ENCODE results near the gene PRR18.

Gene PRR18

GRCh38 chr6:166333172-166333995 is 25.2 kb upstream of the PRR18 start:
- no peak for DNase-seq (ENCODE audit: low spot score)

- no peak for DNase-seq (ENCODE audit: low spot score)
Measured at GRCh38 chr6:166331503-166332415, 23.6 kb upstream of the PRR18 start.

DNA sequence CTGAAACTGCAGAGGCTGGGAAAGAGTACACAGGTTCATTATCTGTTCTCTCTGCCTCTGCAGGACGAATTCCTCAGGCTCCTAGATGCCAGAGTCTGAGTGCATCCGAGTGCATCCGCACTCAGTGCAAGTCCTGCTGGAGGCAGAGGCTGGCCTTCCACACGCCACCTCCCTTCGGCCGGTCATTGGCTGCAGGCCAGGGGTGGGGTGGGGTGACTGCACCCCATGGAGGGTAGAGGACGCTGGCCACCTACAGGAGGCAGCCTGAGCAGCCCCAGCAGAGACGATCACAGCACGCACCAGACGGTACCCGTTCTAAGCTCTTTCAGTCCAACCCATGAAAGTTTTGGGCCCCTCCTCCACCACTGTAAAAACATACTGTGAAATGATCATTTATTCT is 22.4 kb upstream of the PRR18 start:
- peak; percentile 79 for DNase-seq (ENCODE audit: low spot score)

- DNase-seq (ENCODE audit: low spot score) = no peak
Measured at GRCh38 chr6:166325383-166326042, 17.3 kb upstream of the PRR18 start.

- no peak for DNase-seq (ENCODE audit: low spot score)
Measured at GRCh38 chr6:166323395-166323794, 15.2 kb upstream of the PRR18 start.

DNA sequence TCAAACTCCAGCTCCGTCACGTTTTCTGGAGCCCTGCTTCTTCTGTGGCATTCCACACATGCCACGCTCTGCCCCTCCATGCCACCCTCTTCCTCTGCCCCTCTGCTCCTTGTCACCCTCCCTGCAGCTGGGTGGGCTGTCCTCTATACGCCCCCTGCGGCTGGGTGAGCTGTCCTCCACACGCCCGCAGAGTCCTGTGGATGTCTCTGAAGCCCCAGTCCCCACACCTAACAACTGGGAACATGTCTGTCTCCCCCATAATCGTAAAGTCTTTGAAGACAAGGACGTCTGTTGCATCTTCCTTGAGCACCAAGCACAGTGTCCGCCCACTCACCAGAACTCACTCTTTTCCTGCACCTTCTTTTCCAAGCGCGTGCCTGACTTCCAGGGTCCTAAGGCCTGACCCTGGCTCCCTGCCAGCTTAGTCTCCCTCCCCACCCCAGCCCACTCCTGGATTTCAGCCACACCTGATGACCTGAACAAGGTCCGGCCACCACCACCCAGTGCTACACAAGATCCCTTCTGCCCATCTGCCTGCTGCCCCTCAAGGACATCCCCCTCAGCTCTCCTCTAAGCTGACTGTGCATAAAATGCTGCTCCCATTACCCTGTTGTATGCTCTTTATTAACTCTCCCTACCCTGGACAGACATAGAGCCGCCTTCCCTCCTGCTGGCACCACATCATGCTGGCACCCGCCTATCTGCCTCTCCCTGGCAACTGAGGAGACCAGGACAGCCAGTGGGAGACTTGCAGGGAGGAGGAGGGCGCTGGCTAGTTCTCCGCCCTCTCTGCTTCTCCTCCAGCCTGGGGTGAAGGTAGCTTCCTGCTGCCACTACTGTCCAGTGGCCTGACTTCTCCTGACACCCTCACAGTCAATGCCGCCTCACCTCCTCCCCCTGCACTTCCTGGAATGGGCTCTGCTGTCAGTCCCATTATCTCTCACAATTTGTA is 10.7 kb upstream of the PRR18 start:
- no peak for DNase-seq (ENCODE audit: low spot score)

DNA sequence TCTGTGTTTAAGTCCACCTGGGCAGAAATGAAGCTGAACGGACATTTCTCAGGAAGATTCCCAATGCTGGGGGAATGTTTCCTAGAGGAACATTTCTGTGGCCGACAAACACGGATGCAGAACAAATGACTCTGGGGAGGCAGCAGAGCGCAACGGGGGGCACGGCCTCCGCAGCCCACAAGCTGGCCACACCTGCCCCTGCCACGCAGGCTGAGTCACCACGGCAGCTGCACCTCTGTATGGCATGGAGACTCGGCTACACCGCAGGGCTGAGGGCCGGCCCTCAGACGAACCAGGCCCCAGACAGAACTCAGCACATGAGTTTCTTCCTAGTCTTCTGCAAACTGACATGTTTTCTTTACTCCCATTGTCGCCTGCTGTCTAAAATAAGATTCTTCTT is 10.0 kb upstream of the PRR18 start:
- DNase-seq (ENCODE audit: low spot score) = no peak

- no peak for DNase-seq (ENCODE audit: low spot score)
Measured at GRCh38 chr6:166317261-166318212, 9.3 kb upstream of the PRR18 start.

- no peak for DNase-seq (ENCODE audit: low spot score)
Measured at GRCh38 chr6:166315436-166315835, 7.2 kb upstream of the PRR18 start.

DNA sequence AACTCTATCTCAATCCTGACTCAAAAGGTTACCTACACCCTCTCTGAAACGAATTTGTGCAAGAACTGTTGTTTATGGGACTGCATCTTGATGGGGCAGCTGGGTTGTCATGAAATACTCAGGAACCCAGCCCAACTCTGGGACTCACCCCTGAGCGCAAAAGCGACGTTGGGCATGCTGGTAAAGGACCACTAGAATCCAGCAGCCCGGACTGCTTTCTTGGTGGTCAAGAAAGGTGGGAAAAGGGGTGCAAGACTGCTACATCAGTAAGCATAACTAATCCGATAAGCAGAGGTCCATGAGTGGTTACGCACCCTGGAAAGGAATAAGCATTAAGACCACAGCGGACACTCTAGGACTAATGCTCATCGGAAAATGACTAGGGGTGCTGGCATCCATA is 6.3 kb upstream of the PRR18 start:
- no peak for DNase-seq (ENCODE audit: low spot score)

DNA sequence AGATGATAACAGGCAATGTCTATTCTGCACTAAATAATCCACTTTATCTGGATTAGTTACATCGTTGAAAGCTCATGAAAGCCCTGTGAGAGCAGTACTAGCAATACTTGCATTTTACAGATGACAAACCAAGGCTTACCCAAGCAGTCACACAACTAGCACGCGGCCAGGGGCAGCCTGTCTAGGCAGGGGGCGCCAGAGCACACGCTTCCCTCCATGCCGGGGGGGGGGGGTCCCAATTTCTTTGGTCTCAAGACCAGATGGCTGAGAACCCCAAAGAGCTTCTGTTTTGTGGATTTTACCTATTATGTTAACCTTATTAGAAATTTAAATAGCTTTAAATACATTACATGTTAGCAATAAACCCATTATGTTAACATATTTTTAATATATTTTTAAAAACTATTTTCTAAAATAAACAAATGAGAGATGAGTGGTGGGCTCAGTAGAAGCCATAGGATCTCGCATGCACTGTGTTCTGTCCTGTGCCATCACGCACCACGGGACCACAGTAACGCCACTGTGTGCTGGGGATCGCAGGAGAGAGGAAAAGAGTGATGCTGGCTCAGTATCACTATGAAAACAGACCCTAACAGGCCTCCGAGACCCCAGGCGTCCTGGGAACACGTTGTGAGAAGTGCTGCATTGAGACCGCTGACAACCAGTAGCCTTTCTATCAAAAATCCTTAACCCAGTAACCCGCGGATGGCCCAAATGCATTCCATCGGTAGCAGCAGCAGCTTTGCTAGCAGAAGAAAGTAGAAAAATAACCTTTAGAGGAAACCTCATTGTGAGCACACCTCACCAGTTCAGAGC is 5.3 kb upstream of the PRR18 start:
- no peak for DNase-seq (ENCODE audit: low spot score)

DNA sequence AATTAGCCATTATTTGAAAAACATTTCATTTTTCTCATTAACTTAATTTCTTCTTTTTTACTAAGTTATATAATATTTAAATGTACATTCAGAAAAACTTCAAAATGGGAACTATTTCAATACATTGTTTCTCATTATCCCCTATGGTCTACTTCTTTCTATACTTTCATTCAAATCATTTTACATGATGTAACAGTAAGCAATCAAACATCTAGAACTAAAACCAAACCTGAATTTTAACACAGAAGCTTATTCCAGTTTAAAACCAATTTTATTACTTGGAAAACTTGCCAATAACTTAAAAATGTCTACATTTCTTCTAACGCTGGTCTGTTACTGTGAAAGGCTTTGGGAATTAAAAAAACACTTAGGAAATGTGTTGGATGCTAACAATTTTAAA is 4.6 kb upstream of the PRR18 start:
- no peak for DNase-seq (ENCODE audit: low spot score)

DNA sequence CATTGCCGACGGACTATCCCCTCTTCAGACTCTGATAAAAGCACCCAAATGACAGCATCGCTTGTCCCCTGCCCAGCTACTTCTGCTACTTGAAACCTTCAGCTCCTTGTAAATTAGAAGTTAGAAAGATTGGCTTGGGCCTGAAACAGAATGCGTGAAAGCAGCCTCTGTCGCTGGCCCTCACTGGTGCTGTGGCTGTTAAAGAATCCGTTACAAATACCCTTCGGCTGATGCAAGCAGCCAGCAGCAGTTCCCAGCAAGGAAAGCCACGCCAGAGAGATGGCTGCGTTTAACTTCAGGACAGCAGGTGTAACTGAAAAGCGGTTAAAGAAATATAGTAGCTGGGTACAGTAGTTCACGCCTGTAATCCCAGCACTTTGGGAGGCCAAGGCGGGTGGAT is 2.4 kb upstream of the PRR18 start:
- no peak for DNase-seq (ENCODE audit: low spot score)

- no peak for DNase-seq (ENCODE audit: low spot score)
Measured at GRCh38 chr6:166309977-166310376, 1.8 kb upstream of the PRR18 start.

GRCh38 chr6:166308769-166309589 is 787 bp upstream of the PRR18 start:
- no peak for DNase-seq (ENCODE audit: low spot score)

- no peak for DNase-seq (ENCODE audit: low spot score)
Measured at GRCh38 chr6:166307082-166308032, 835 bp downstream of the PRR18 start.

DNA sequence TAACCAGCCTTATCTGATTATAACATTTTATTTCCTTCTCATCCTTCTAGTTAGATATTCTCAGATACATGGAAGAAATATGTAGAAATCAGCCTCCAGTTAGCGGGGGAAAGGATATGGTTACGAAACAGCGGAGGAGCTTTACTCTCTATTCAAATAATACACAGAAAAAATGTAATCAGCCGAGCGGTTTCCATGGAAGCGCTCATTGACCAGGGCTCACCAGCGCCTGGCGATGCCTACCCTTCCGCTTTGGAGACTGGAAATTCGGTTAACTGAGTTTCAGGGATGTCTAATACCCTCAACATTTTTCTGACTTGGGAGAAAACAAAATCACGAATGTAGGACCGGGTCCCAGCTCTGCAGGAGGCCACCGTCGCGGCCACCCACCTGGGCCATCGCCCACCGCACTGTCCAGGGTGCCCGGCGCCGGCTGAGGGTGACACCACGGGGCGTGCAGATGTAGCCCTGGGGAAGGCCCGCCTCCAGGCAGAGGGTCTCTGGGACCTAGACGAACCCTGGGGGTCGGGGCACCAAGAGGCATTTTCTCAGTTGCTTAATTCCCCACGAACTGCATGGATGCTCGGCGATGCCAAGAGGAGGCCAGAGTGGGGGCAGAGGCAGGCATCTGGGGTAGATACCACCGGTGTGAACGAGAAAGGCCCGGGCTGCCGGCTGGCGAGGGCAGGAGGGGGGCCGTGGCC is 1.7 kb downstream of the PRR18 start:
- DNase-seq (ENCODE audit: low spot score) = no peak

All from putamen (tissue), 1 donor.